ENCODE measurements around the gene ZNF689. TPM values are rescaled to one million over a fixed set of nuclear protein-coding genes. Genes with fewer than 3 reads are reported as not detected.
A peak's percentile ranks its signal among the peaks of the same experiment; 100 is the strongest.

The ZNF689 gene
- total RNA-seq, 2 experiments from 2014 or later, result 12.2 to 15.3 TPM

- CTCF ChIA-PET, result interaction anchor here (1.1 to 3.9 kb wide), 3 partner anchors 8 to 30 kb away, joined by 3 to 19 read pairs (median 6); partner anchors contain the start of gene ZNF764
- H3K4me3 Mint-ChIP-seq, result no peak overlapping the region
- no peaks in the 10 kb centered on the region for H3K9me3 Mint-ChIP-seq (ENCODE audit: low read depth)
Observed at GRCh38 chr16:30565984-30566383, 44.2 kb downstream of the ZNF689 start.

DNA sequence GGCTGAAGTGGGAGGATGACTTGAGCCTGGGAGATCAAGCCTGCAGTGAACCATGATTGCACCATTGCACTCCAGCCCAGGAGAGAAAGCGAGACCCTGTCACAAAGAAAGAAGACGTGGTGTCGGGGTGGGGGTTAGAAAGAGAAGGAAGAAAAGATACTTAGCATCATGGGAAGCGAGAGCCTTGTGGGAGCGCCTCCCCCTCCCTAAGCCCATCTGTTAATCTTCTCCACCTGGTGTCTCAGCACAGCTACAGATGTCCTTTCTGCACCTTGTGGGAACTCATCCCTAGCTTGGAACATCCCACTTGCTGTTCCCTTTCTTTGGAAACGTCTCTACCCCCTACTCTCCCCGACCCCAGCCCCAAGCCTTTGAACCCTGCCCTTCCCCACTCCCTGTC is 44.7 kb downstream of the ZNF689 start:
- CTCF ChIA-PET, result interaction anchor here (1.0 to 3.9 kb wide), 4 partner anchors 8 to 33 kb away, joined by 3 to 19 read pairs (median 5); partner anchors contain the start of gene ZNF764
- ATAC-seq, result no peak
- H3K9me3 Mint-ChIP-seq (ENCODE audit: low read depth), result no peaks in the 10 kb centered on the region
- H3K4me1 Mint-ChIP-seq, result peaks cover 40% of the 10 kb centered on the region
- H3K4me3 Mint-ChIP-seq, result no peak overlapping the region
- no peaks in the 10 kb centered on the region for H3K27me3 Mint-ChIP-seq
- no peak overlapping the region for H3K27ac Mint-ChIP-seq
- H3K36me3 Mint-ChIP-seq, result peaks cover 2% of the 10 kb centered on the region
- no peak for DNase-seq

More at GRCh38 chr16:30565984-30566383, 44.2 kb downstream of the ZNF689 start:
- no peak overlapping the region for H3K27ac Mint-ChIP-seq
- no peaks in the 10 kb centered on the region for H3K27me3 Mint-ChIP-seq
- no peak for ATAC-seq
- peaks cover 2% of the 10 kb centered on the region for H3K36me3 Mint-ChIP-seq
- DNase-seq, result no peak
- peaks cover 38% of the 10 kb centered on the region for H3K4me1 Mint-ChIP-seq

GRCh38 chr16:30562021-30562420 is 48.2 kb downstream of the ZNF689 start:
- CTCF ChIA-PET, result interaction anchor here (0.9 to 1.6 kb wide), 6 partner anchors 25 to 135 kb away, joined by 3 to 4 read pairs (median 3); partner anchors contain the start of genes DCTPP1 and ZNF747
- Mint-ChIP-seq H3K36me3 (no peaks in the 10 kb centered on the region), H3K27ac (peak overlapping the region; percentile 86), H3K27me3 (no peaks in the 10 kb centered on the region), H3K4me3 (peak overlapping the region; percentile 75), H3K9me3 (ENCODE audit: low read depth) (no peaks in the 10 kb centered on the region), H3K4me1 (peaks cover 26% of the 10 kb centered on the region)
- DNase-seq (no peak), ATAC-seq (no peak)

DNA sequence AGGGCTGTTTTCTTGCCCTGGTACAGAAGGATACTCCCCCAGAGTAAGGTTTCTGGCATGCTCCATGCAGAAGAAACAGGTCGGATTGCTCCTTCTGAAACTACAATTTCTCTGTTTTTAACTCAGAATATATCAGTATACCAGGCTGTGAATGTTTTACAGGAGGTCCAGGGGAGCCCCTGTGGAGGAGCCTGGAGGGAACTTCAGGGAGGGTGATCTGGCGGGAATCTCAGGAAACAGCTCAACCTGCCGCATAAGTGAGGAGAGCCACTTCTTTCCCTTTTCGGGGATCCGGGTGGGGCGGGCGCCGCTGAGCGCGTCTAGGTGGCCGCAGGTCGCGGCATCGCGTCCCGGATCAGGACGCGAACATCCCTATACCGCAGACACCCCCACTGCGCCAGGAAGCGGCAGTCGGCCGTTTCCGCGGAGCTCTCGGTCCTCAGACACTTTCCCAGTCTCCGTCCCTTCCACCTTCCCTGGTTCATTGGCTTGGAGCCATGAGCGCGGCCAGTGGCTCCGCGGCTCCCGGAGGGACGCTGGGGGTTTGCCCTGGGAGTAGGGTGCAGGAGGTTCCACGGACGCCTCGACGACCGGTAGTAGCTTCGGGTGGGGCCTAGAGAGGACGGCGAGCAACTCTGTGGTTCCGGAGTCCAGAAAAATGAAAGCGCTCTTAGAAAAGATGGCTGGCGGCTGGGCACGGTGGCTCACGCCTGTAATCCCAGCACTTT is 48.9 kb downstream of the ZNF689 start:
- peak; percentile 51 for DNase-seq
- H3K4me1 Mint-ChIP-seq, result peaks cover 24% of the 10 kb centered on the region

GRCh38 chr16:30559690-30560089 is 50.5 kb downstream of the ZNF689 start:
- Mint-ChIP-seq H3K4me3 (peak overlapping the region; percentile 34), H3K27me3 (no peaks in the 10 kb centered on the region), H3K9me3 (ENCODE audit: low read depth) (no peaks in the 10 kb centered on the region), H3K27ac (peak overlapping the region; percentile 77), H3K4me1 (peaks cover 28% of the 10 kb centered on the region), H3K36me3 (peaks cover 6% of the 10 kb centered on the region)
- CTCF ChIA-PET, result no interaction called here
- no peak for DNase-seq
- no peak for ATAC-seq

More for the DNA sequence above, 48.9 kb downstream of the ZNF689 start:
- Mint-ChIP-seq H3K4me3 (peak overlapping the region; percentile 75), H3K27ac (peak overlapping the region; percentile 86), H3K36me3 (peaks cover 2% of the 10 kb centered on the region), H3K27me3 (no peaks in the 10 kb centered on the region), H3K9me3 (ENCODE audit: low read depth) (no peaks in the 10 kb centered on the region)
- CTCF ChIA-PET, result interaction anchor here (0.9 to 1.6 kb wide), 7 partner anchors 25 to 136 kb away, joined by 3 to 4 read pairs (median 3); partner anchors contain the start of genes DCTPP1 and ZNF747
- no peak for ATAC-seq

GRCh38 chr16:30558789-30559377 is 51.3 kb downstream of the ZNF689 start:
- CTCF ChIA-PET, result interaction anchor here (0.7 to 3.2 kb wide), 15 partner anchors 9 to 150 kb away, joined by 3 to 60 read pairs (median 5); partner anchors contain the start of genes DCTPP1, PRR14, ZNF688 and ZNF747
- H3K4me3 Mint-ChIP-seq, result peak overlapping the region; percentile 83
- peaks cover 34% of the 10 kb centered on the region for H3K4me1 Mint-ChIP-seq

GRCh38 chr16:30557957-30558788 is 52.0 kb downstream of the ZNF689 start, which contains the start of gene ZNF764:
Gene ZNF764, minus strand, starts transcription at chr16:30558374. Its CDS starts 192 bp downstream, at chr16:30558182.
- CTCF ChIA-PET, result interaction anchor here (0.7 to 3.2 kb wide), 23 partner anchors 9 to 149 kb away, joined by 3 to 60 read pairs (median 4); partner anchors contain the start of genes DCTPP1, PRR14, ZNF688 and ZNF747
- peaks cover 41% of the 10 kb centered on the region for H3K4me1 Mint-ChIP-seq
- DNase-seq (peak; percentile 99), ATAC-seq (peak; percentile 96)
- H3K9me3 Mint-ChIP-seq (ENCODE audit: low read depth), result no peaks in the 10 kb centered on the region
- H3K27me3 Mint-ChIP-seq, result no peaks in the 10 kb centered on the region
- H3K4me3 Mint-ChIP-seq, result peak within 1 kb of the TSS; percentile 83
- H3K27ac Mint-ChIP-seq, result peak within 1 kb of the TSS; percentile 87
- peaks cover 19% of the 10 kb centered on the region for H3K36me3 Mint-ChIP-seq

More at GRCh38 chr16:30558789-30559377, 51.3 kb downstream of the ZNF689 start:
- H3K36me3 Mint-ChIP-seq, result peaks cover 12% of the 10 kb centered on the region
- no peaks in the 10 kb centered on the region for H3K27me3 Mint-ChIP-seq
- DNase-seq (no peak), ATAC-seq (no peak)
- peak overlapping the region; percentile 87 for H3K27ac Mint-ChIP-seq
- no peaks in the 10 kb centered on the region for H3K9me3 Mint-ChIP-seq (ENCODE audit: low read depth)

DNA sequence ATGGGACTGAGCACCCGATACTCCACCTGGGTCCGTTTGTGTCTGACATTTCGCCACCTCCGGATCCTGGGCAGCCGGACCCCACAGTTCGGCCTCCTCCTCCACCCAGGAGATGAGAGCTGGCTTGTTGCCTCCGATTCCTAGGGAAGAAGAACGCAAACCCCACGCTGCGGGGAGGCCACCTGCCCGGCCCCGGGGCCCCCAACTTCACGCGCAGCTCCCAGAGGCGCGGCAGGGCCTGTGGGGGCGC is 52.6 kb downstream of the ZNF689 start:
- Mint-ChIP-seq H3K4me3 (peak overlapping the region; percentile 83), H3K4me1 (peaks cover 47% of the 10 kb centered on the region), H3K27ac (peak overlapping the region; percentile 87), H3K27me3 (no peaks in the 10 kb centered on the region), H3K9me3 (ENCODE audit: low read depth) (no peaks in the 10 kb centered on the region), H3K36me3 (peaks cover 19% of the 10 kb centered on the region)
- DNase-seq, result no peak
- ATAC-seq, result no peak
- CTCF ChIA-PET, result interaction anchor here (1.1 to 3.2 kb wide), 16 partner anchors 10 to 148 kb away, joined by 3 to 60 read pairs (median 5); partner anchors contain the start of genes DCTPP1, ZNF688, ZNF747 and ZNF785

DNA sequence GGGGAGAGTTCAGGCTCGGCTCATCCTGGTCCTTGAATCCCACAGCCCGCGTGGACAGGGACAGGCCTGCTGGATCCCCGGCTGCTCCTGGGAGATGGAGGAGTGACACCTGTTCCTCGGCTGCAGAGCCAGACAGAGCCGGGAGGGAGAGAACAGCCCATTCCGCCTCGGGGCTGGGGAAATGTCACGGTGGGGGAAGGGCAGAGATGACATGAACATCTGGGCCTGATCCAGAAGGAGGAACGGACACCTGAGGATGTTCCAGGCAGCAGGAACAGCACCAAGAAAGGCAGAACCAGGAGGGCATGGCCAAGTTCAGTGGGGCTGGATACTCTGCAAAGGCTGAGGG is 54.1 kb downstream of the ZNF689 start:
- Mint-ChIP-seq H3K4me3 (peak overlapping the region; percentile 60), H3K27me3 (no peaks in the 10 kb centered on the region), H3K9me3 (ENCODE audit: low read depth) (no peaks in the 10 kb centered on the region), H3K4me1 (peaks cover 53% of the 10 kb centered on the region), H3K36me3 (peaks cover 19% of the 10 kb centered on the region), H3K27ac (peak overlapping the region; percentile 49)
- ATAC-seq, result no peak
- DNase-seq, result no peak
- CTCF ChIA-PET, result interaction anchor here (1.8 to 3.6 kb wide), 4 partner anchors 21 to 73 kb away, joined by 4 to 60 read pairs (median 16); partner anchors contain the start of gene ZNF747

GRCh38 chr16:30555315-30556124 is 54.7 kb downstream of the ZNF689 start:
- no peak for ATAC-seq
- H3K4me3 Mint-ChIP-seq, result no peak overlapping the region
- H3K4me1 Mint-ChIP-seq, result peaks cover 53% of the 10 kb centered on the region
- no peaks in the 10 kb centered on the region for H3K27me3 Mint-ChIP-seq
- H3K9me3 Mint-ChIP-seq (ENCODE audit: low read depth), result no peaks in the 10 kb centered on the region
- CTCF ChIA-PET, result interaction anchor here (1.4 to 3.6 kb wide), 2 partner anchors 20 to 126 kb away, joined by 3 to 14 read pairs; partner anchors contain the start of genes DCTPP1 and ZNF747
- H3K27ac Mint-ChIP-seq, result peak overlapping the region; percentile 49
- peaks cover 19% of the 10 kb centered on the region for H3K36me3 Mint-ChIP-seq
- no peak for DNase-seq

- Mint-ChIP-seq H3K27ac (no peak overlapping the region), H3K4me3 (no peak overlapping the region), H3K36me3 (peaks cover 19% of the 10 kb centered on the region), H3K4me1 (peaks cover 55% of the 10 kb centered on the region), H3K9me3 (ENCODE audit: low read depth) (no peaks in the 10 kb centered on the region), H3K27me3 (no peaks in the 10 kb centered on the region)
- CTCF ChIA-PET, result interaction anchor here (1.4 to 3.6 kb wide), 2 partner anchors 20 to 125 kb away, joined by 3 to 14 read pairs; partner anchors contain the start of genes DCTPP1 and ZNF747
- DNase-seq (no peak), ATAC-seq (no peak)
Observed at GRCh38 chr16:30554557-30555314, 55.5 kb downstream of the ZNF689 start.

Measured in activated CD8-positive, alpha-beta memory T cell treated with anti-CD3 and anti-CD28 coated beads, Interleukin-2, amount 10 ng/mL, durations not matched to agents 7 days and 5 days (primary cell).